ENCODE data around the gene TMSB15B. TPM values are rescaled to one million over a fixed set of nuclear protein-coding genes. Genes with fewer than 3 reads are reported as not detected.
"Not testable (repeated sequence)": the region's sequence is repeated elsewhere in the genome, so short reads cannot be mapped to it uniquely, and the experiment has no call there.

Gene TMSB15B
- total RNA-seq, 3 donors from 2014 or later (not counting 1 experiment from before 2014, with no cell fraction given): 3.8 to 10.3 (median 5.4) TPM

DNA sequence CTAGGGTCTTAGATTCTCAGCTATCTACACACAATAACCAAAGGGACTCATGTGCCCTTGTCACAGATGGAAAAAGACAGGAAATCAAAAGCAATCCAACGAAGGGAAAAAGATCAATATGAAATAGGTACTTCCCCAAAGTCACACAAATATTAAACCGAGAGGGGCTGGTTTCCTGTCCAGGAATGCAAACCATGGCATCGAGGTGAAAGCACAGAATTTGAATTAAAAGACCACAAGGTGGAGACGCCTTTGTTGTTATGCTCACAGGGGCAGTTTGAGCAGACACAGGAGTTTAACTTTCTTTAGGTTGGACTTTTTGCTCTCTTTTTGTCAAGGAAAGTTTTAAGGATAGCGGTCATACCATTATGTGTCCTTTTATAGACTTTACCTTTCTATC is 36.8 kb downstream of the TMSB15B start:
- H3K27ac Mint-ChIP-seq: no peak overlapping the region
- WGBS (ENCODE audit: insufficient coverage): 20% methylated on average over 4 of the region's 5 CpGs
- H3K36me3 ChIP-seq (ENCODE audit: control insufficient read depth, insufficient read depth, low read length): no peaks in the 10 kb centered on the region
- TF ChIP-seq, protein P1, sequence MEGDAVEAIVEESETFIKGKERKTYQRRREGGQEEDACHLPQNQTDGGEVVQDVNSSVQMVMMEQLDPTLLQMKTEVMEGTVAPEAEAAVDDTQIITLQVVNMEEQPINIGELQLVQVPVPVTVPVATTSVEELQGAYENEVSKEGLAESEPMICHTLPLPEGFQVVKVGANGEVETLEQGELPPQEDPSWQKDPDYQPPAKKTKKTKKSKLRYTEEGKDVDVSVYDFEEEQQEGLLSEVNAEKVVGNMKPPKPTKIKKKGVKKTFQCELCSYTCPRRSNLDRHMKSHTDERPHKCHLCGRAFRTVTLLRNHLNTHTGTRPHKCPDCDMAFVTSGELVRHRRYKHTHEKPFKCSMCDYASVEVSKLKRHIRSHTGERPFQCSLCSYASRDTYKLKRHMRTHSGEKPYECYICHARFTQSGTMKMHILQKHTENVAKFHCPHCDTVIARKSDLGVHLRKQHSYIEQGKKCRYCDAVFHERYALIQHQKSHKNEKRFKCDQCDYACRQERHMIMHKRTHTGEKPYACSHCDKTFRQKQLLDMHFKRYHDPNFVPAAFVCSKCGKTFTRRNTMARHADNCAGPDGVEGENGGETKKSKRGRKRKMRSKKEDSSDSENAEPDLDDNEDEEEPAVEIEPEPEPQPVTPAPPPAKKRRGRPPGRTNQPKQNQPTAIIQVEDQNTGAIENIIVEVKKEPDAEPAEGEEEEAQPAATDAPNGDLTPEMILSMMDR (IDR thresholded peaks at IDR 0.05): no peak
- no peaks in the 10 kb centered on the region for H3K4me1 ChIP-seq (ENCODE audit: control insufficient read depth, insufficient read depth, low read length)
- no peak overlapping the region for H3K4me3 Mint-ChIP-seq
- H3K9me3 Mint-ChIP-seq: no peaks in the 10 kb centered on the region
- ATAC-seq: no peak
- H3K27ac ChIP-seq (ENCODE audit: low read length): no peak overlapping the region
- peaks cover 2 to 42% of the 10 kb centered on the region in 2 donors for H3K27me3 Mint-ChIP-seq (ENCODE audit: low read depth in 2 of 2)
- no peaks in the 10 kb centered on the region for H3K27me3 ChIP-seq (ENCODE audit: control insufficient read depth, insufficient read depth, low read length)
- H3K4me1 Mint-ChIP-seq: no peaks in the 10 kb centered on the region
- DNase-seq: no peak
- no peak overlapping the region for H3K4me3 ChIP-seq (ENCODE audit: low read length)
- intact Hi-C loops (cut with micrococcal nuclease): no loop called here
- no peaks in the 10 kb centered on the region for H3K36me3 Mint-ChIP-seq
- no peaks in the 10 kb centered on the region for H3K9me3 ChIP-seq (ENCODE audit: control insufficient read depth, insufficient read depth, low read length)

DNA sequence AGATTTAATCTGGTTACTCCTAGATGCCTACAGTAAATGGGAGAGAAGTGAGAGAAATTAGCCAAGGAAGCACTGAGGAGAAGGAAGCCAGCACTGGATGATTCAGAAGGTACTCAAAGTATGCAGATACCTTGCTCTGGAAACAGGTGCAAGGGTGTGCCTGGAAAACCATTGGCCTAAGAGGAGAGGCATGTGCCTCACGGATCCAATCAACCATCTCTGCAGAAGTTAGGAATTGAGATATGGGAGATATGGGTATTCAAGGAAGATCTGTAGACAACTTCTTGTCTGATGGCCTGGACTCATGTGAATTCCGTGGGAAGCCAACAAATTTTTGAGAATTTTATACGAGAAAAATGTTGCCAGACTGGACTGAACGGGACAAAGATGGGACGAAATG is 46.4 kb downstream of the TMSB15B start:
- 68% methylated on average over 5 of the region's 5 CpGs for WGBS (ENCODE audit: insufficient coverage)
- TF ChIP-seq, protein P1 (IDR thresholded peaks at IDR 0.05): no peak
- H3K27me3 ChIP-seq (ENCODE audit: control insufficient read depth, insufficient read depth, low read length): no peaks in the 10 kb centered on the region
- H3K27ac ChIP-seq (ENCODE audit: low read length): no peak overlapping the region
- no peaks in the 10 kb centered on the region for H3K36me3 Mint-ChIP-seq
- no peaks in the 10 kb centered on the region for H3K4me1 ChIP-seq (ENCODE audit: control insufficient read depth, insufficient read depth, low read length)
- H3K36me3 ChIP-seq (ENCODE audit: control insufficient read depth, insufficient read depth, low read length): no peaks in the 10 kb centered on the region
- no peaks in the 10 kb centered on the region for H3K9me3 Mint-ChIP-seq
- H3K27ac Mint-ChIP-seq: no peak overlapping the region
- no peaks in the 10 kb centered on the region for H3K4me1 Mint-ChIP-seq
- H3K27me3 Mint-ChIP-seq (ENCODE audit: low read depth in 2 of 2): peaks cover 6 to 8% of the 10 kb centered on the region in 2 donors
- ATAC-seq: no peak
- H3K4me3 Mint-ChIP-seq: no peak overlapping the region
- H3K4me3 ChIP-seq (ENCODE audit: low read length): no peak overlapping the region
- no peaks in the 10 kb centered on the region for H3K9me3 ChIP-seq (ENCODE audit: control insufficient read depth, insufficient read depth, low read length)
- DNase-seq: no peak
- intact Hi-C loops (cut with micrococcal nuclease): no loop called here

DNA sequence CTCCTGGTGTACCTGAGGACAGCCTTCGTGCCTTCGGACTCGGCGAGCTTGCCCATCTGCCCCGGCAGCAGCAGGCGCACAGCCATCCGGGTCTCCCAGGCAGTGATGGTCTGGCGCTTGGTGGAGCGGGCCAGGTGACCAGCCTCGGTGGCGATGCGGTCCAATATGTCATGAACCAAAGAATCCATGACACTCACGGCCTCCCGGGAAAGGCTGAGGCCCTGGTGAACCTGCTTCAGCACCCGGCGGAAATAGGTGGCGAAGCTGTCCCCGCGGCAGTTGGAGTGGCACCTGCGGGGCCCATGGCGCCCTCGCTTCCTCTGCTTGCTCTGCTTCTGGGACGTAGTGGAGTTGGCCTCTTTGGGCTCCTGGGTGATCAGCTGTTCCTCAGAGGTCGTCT is 50.7 kb downstream of the TMSB15B start:
- Mint-ChIP-seq H3K27me3 (ENCODE audit: low read depth in 2 of 2) (peaks cover 2 to 17% of the 10 kb centered on the region in 2 donors), H3K4me3 (no peak overlapping the region), H3K27ac (no peak overlapping the region), H3K9me3 (no peaks in the 10 kb centered on the region), H3K36me3 (no peaks in the 10 kb centered on the region), H3K4me1 (no peaks in the 10 kb centered on the region)
- intact Hi-C loops (cut with micrococcal nuclease): no loop called here
- no peak overlapping the region for H3K27ac ChIP-seq (ENCODE audit: low read length)
- no peaks in the 10 kb centered on the region for H3K4me1 ChIP-seq (ENCODE audit: control insufficient read depth, insufficient read depth, low read length)
- TF ChIP-seq, protein P1 (IDR thresholded peaks at IDR 0.05): no peak
- no peaks in the 10 kb centered on the region for H3K27me3 ChIP-seq (ENCODE audit: control insufficient read depth, insufficient read depth, low read length)
- ATAC-seq (no peak), DNase-seq (no peak)
- H3K4me3 ChIP-seq (ENCODE audit: low read length): no peak overlapping the region
- 94% methylated on average over 24 of the region's 24 CpGs for WGBS (ENCODE audit: insufficient coverage)
- no peaks in the 10 kb centered on the region for H3K9me3 ChIP-seq (ENCODE audit: control insufficient read depth, insufficient read depth, low read length)
- no peaks in the 10 kb centered on the region for H3K36me3 ChIP-seq (ENCODE audit: control insufficient read depth, insufficient read depth, low read length)

DNA sequence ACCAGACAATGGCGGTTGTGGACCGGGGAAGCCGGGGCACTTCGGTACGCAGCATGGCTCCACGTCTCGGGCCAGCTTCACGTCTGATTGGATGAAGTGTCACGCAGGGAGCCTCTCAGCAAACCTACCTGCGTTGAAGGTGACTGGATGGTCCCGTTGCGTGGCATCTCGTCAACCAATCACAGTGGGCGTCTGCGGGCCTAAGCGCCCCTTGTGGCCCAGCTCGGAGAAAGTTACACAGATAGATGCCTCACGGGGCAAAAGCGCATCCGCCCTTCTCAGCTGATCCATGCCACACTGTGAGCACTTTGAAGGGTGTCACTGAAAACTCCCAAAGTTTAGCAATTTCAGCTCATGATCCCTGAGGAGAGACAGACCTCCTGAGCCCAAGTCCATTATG is 51.2 kb downstream of the TMSB15B start, which contains the start of gene H2BW1:
TSS of gene H2BW1 (minus strand) at position 103 of the 400 bp plus-strand sequence. CDS start 132 bp downstream, outside the sequence.
- Histone ChIP-seq H3K27ac (ENCODE audit: low read length) (no peak within 1 kb of the TSS), H3K4me3 (ENCODE audit: low read length) (no peak within 1 kb of the TSS), H3K4me1 (ENCODE audit: control insufficient read depth, insufficient read depth, low read length) (no peaks in the 10 kb centered on the region), H3K36me3 (ENCODE audit: control insufficient read depth, insufficient read depth, low read length) (no peaks in the 10 kb centered on the region), H3K27me3 (ENCODE audit: control insufficient read depth, insufficient read depth, low read length) (no peaks in the 10 kb centered on the region), H3K9me3 (ENCODE audit: control insufficient read depth, insufficient read depth, low read length) (no peaks in the 10 kb centered on the region)
- ATAC-seq (no peak), DNase-seq (no peak)
- TF ChIP-seq, protein P1 (IDR thresholded peaks at IDR 0.05): no peak
- Mint-ChIP-seq H3K9me3 (no peaks in the 10 kb centered on the region), H3K27me3 (ENCODE audit: low read depth in 2 of 2) (peaks cover 1 to 18% of the 10 kb centered on the region in 2 donors), H3K36me3 (no peaks in the 10 kb centered on the region), H3K27ac (no peak within 1 kb of the TSS), H3K4me3 (no peak within 1 kb of the TSS), H3K4me1 (no peaks in the 10 kb centered on the region)
- WGBS (ENCODE audit: insufficient coverage): 90% methylated on average over 20 of the region's 20 CpGs
- intact Hi-C loops (cut with micrococcal nuclease): no loop called here

DNA sequence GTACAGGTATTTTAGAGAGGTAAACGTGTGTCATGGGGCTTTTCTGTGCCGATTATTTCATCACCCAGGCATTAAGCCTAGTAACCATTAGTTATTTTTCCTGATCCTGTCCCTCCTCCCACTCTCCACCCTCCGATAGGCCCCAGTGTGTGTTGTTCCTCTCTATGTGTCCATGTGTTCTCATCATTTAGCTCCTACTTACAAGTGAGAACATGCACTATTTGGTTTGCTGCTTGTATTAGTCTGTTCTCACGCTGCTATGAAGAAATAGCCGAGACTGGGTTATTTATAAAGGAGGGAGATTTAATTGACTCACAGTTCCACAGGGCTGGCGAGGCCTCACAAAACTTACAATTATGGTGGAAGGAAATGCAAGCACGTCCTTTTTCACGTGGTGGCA is 53.1 kb downstream of the TMSB15B start:
- H3K4me1 ChIP-seq (ENCODE audit: control insufficient read depth, insufficient read depth, low read length); H3K9me3 Mint-ChIP-seq; H3K4me3 Mint-ChIP-seq; H3K4me1 Mint-ChIP-seq; H3K36me3 ChIP-seq (ENCODE audit: control insufficient read depth, insufficient read depth, low read length); H3K27me3 ChIP-seq (ENCODE audit: control insufficient read depth, insufficient read depth, low read length); DNase-seq; H3K27ac ChIP-seq (ENCODE audit: low read length); H3K27ac Mint-ChIP-seq; ATAC-seq; intact Hi-C loops (cut with micrococcal nuclease); H3K9me3 ChIP-seq (ENCODE audit: control insufficient read depth, insufficient read depth, low read length); H3K4me3 ChIP-seq (ENCODE audit: low read length); H3K36me3 Mint-ChIP-seq: not testable (repeated sequence)
- 92% methylated on average over 4 of the region's 8 CpGs for WGBS (ENCODE audit: insufficient coverage)
- H3K27me3 Mint-ChIP-seq (ENCODE audit: low read depth in 2 of 2): peaks cover 0 to 23% of the 10 kb centered on the region in 2 donors

Data from natural killer cell (primary cell).